MM.1S (cell line): ENCODE results near the gene MED13L.

Experiments used
- DNase-seq: peaks from one replicate; pipeline ENCODE4 v3.0.0-alpha.2; 2015
- H2AFZ ChIP-seq: fragments of 300-600 bp; sonication (generic); 2 replicates; pipeline ENCODE4 v1.6.0; 2016; ENCODE audit warnings: antibody characterized with exemption, low read length
- H3F3A ChIP-seq: fragments of 300-600 bp; sonication (generic); 2 replicates; pipeline ENCODE4 v1.6.1; 2016; ENCODE audit warnings: mild to moderate bottlenecking, antibody characterized with exemption, low read length, moderate library complexity, mixed read lengths; ENCODE audit not compliant: insufficient read depth
- H3K27ac ChIP-seq: fragments of 300-600 bp; sonication (generic); 2 replicates; pipeline ENCODE4 v1.5.1; 2016; ENCODE audit warnings: mild to moderate bottlenecking, low read length
- H3K27me3 ChIP-seq: fragments of 300-600 bp; sonication (generic); replicated peaks from 2 replicates; pipeline ENCODE4 v1.6.0; 2016; ENCODE audit warnings: low read length; ENCODE audit not compliant: insufficient read depth
- H3K36me3 ChIP-seq: fragments of 300-600 bp; sonication (generic); replicated peaks from 2 replicates; pipeline ENCODE4 v1.6.1; 2016; ENCODE audit warnings: mild to moderate bottlenecking, low read length, mixed read lengths; ENCODE audit not compliant: insufficient read depth
- H3K4me1 ChIP-seq: fragments of 300-600 bp; sonication (generic); 2 replicates; pipeline ENCODE4 v1.6.1; 2016; ENCODE audit warnings: low read length, mixed read lengths
- H3K4me2 ChIP-seq: fragments of 300-600 bp; sonication (generic); 2 replicates; pipeline ENCODE4 v1.6.0; 2016; ENCODE audit warnings: low read depth, low read length
- H3K4me3 ChIP-seq: fragments of 300-600 bp; sonication (generic); 2 replicates; pipeline ENCODE4 v1.5.1; 2016; ENCODE audit warnings: low read length, mixed read lengths
- H3K79me2 ChIP-seq: fragments of 300-600 bp; sonication (generic); 2 replicates; pipeline ENCODE4 v1.6.1; 2016; ENCODE audit warnings: mixed run types, low read length, mixed read lengths
- H3K9ac ChIP-seq: fragments of 300-600 bp; sonication (generic); 2 replicates; pipeline ENCODE4 v1.6.1; 2016; ENCODE audit warnings: low read length, mixed read lengths
- H3K9me2 ChIP-seq: fragments of 300-600 bp; sonication (generic); replicated peaks from 2 replicates; pipeline ENCODE4 v1.6.1; 2016; ENCODE audit warnings: mild to moderate bottlenecking, low read length, mixed read lengths; ENCODE audit not compliant: insufficient read depth
- H3K9me3 ChIP-seq: fragments of 300-600 bp; sonication (generic); replicated peaks from 2 replicates; pipeline ENCODE4 v1.6.1; 2016; ENCODE audit warnings: mild to moderate bottlenecking, low read length, mixed read lengths; ENCODE audit not compliant: insufficient read depth
- H4K20me1 ChIP-seq: fragments of 300-600 bp; sonication (generic); 2 replicates; pipeline ENCODE4 v1.6.1; 2016; ENCODE audit warnings: mild to moderate bottlenecking, low read length, moderate library complexity, mixed read lengths; ENCODE audit not compliant: insufficient read depth
- EZH2 ChIP-seq: fragments of 300-600 bp; sonication (generic); optimal IDR thresholded peaks from 2 replicates; pipeline ENCODE3; 2017; ENCODE audit warnings: low read depth, mild to moderate bottlenecking, antibody characterized with exemption, low read length, mixed read lengths
- EZH2phosphoT487 ChIP-seq: fragments of 300-600 bp; sonication (generic); IDR thresholded peaks from 2 replicates; pipeline ENCODE4 v1.6.1; 2018; ENCODE audit warnings: antibody characterized with exemption, low read length
- TF ChIP-seq, protein P1 (sequence below): fragments of 300-600 bp; sonication (generic); IDR thresholded peaks from 2 replicates; pipeline ENCODE4 v1.5.1; 2016; ENCODE audit warnings: antibody characterized with exemption, low read length, mixed read lengths

Gene MED13L

DNA sequence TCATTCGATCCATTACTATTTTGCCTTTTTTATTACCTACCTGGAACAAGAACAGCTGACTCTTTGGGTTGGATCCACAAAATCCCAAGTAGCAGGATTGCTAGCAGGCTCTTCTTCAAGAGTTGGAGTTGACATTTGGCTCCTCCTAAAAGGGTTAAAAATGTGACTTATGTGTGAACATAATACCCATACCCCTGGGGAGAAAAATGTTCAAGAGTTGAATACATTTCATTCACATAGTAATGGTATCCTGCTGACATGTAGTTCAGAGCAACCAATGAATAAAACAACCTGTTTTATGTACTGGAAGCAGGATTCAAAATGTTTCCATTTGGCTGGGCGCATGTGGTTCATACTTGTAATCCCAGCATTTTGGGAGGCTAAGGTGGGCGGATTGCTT is 264.7 kb downstream of the MED13L start:
- no peaks in the 10 kb centered on the region for H3K9me3 ChIP-seq
- H3F3A ChIP-seq: no peaks in the 10 kb centered on the region
- no peaks in the 10 kb centered on the region; the same call in 1 of the 2 replicates for H3K36me3 ChIP-seq
- H2AFZ ChIP-seq: no peak overlapping the region
- DNase-seq: no peak
- no peaks in the 10 kb centered on the region for H3K4me1 ChIP-seq
- no peak overlapping the region for H3K4me2 ChIP-seq
- H3K4me3 ChIP-seq: no peak overlapping the region
- no peak overlapping the region for H3K9ac ChIP-seq
- no peak overlapping the region for H3K27ac ChIP-seq
- H3K27me3 ChIP-seq: no peaks in the 10 kb centered on the region
- H4K20me1 ChIP-seq: no peaks in the 10 kb centered on the region
- TF ChIP-seq EZH2phosphoT487 (no peak), EZH2 (no peak)
- TF ChIP-seq, protein P1, sequence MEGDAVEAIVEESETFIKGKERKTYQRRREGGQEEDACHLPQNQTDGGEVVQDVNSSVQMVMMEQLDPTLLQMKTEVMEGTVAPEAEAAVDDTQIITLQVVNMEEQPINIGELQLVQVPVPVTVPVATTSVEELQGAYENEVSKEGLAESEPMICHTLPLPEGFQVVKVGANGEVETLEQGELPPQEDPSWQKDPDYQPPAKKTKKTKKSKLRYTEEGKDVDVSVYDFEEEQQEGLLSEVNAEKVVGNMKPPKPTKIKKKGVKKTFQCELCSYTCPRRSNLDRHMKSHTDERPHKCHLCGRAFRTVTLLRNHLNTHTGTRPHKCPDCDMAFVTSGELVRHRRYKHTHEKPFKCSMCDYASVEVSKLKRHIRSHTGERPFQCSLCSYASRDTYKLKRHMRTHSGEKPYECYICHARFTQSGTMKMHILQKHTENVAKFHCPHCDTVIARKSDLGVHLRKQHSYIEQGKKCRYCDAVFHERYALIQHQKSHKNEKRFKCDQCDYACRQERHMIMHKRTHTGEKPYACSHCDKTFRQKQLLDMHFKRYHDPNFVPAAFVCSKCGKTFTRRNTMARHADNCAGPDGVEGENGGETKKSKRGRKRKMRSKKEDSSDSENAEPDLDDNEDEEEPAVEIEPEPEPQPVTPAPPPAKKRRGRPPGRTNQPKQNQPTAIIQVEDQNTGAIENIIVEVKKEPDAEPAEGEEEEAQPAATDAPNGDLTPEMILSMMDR: no peak
- H3K79me2 ChIP-seq: peaks cover 7% of the 10 kb centered on the region
- no peaks in the 10 kb centered on the region for H3K9me2 ChIP-seq

GRCh38 chr12:116011217-116011616 is 266.3 kb downstream of the MED13L start:
- no peaks in the 10 kb centered on the region for H3K27me3 ChIP-seq
- H3K4me3 ChIP-seq: no peak overlapping the region
- no peaks in the 10 kb centered on the region for H3K9me3 ChIP-seq
- no peak overlapping the region for H2AFZ ChIP-seq
- no peak overlapping the region for H3K4me2 ChIP-seq
- H4K20me1 ChIP-seq: no peaks in the 10 kb centered on the region
- no peak for DNase-seq
- H3K4me1 ChIP-seq: no peaks in the 10 kb centered on the region
- H3K9ac ChIP-seq: no peak overlapping the region
- no peak overlapping the region for H3K27ac ChIP-seq
- H3K79me2 ChIP-seq: peaks cover 7% of the 10 kb centered on the region
- no peaks in the 10 kb centered on the region for H3F3A ChIP-seq
- no peak for TF ChIP-seq EZH2
- TF ChIP-seq, protein P1: no peak
- TF ChIP-seq EZH2phosphoT487: no peak
- no peaks in the 10 kb centered on the region for H3K9me2 ChIP-seq
- H3K36me3 ChIP-seq: no peaks in the 10 kb centered on the region; the same call in 1 of the 2 replicates

DNA sequence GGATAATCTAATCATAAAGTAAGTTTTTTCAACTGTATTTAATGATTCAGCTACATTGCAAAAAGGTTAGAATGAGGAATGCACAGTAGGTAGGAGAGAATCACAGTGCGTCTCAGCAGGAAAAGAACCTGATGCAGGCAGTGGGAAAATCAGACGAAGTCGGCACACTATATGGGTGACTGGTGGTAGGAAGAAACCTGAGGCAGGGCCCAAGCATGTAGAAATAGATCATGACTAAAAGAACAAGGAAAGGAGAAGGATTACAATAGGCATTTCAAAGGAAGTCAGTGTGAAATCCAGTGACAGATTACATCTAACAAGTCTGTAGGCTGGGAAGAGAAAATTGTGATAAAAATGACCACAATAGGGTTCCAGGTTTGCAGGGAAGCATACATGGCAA is 267.0 kb downstream of the MED13L start:
- no peak overlapping the region for H3K4me3 ChIP-seq
- H3K9ac ChIP-seq: no peak overlapping the region
- H3K36me3 ChIP-seq: no peaks in the 10 kb centered on the region; the same call in 1 of the 2 replicates
- H2AFZ ChIP-seq: no peak overlapping the region
- no peaks in the 10 kb centered on the region for H3K9me3 ChIP-seq
- TF ChIP-seq EZH2phosphoT487 (no peak), EZH2 (no peak)
- TF ChIP-seq, protein P1: no peak
- H3F3A ChIP-seq: no peaks in the 10 kb centered on the region
- H3K4me2 ChIP-seq: no peak overlapping the region
- no peaks in the 10 kb centered on the region for H3K9me2 ChIP-seq
- no peak for DNase-seq
- H3K27me3 ChIP-seq: no peaks in the 10 kb centered on the region
- H3K27ac ChIP-seq: no peak overlapping the region
- no peaks in the 10 kb centered on the region for H3K4me1 ChIP-seq
- peaks cover 7% of the 10 kb centered on the region for H3K79me2 ChIP-seq
- H4K20me1 ChIP-seq: no peaks in the 10 kb centered on the region
